Endothelial cell of umbilical vein (primary cell): ENCODE results near the gene ERCC4. TPM values are rescaled to one million over a fixed set of nuclear protein-coding genes. Genes with fewer than 3 reads are reported as not detected.

ENCODE experiments used
- BruUV-seq: library from RNA; stranded (reverse); fragments of 400-500 nt; replicated peaks from 2 replicates; lab custom pipeline; 2021; lab: Mats Ljungman, UMichigan
- CTCF ChIA-PET: fragments of 300-600, 350-600 bp; sonication (Branson Sonifier 250); formaldehyde crosslinking; loops from one replicate; lab custom pipeline; 2021; ENCODE audit warnings: antibody characterized with exemption, inconsistent platforms; lab: Charles Lee
- POLR2A ChIA-PET: fragments of 300-600, 350-600 bp; sonication (Branson Sonifier 250); formaldehyde crosslinking; loops from one replicate; lab custom pipeline; 2021; ENCODE audit warnings: antibody characterized with exemption, inconsistent platforms; lab: Charles Lee
- DNase-seq: peaks from one replicate; pipeline ENCODE4 v3.0.0-alpha.2; 2011; ENCODE audit warnings: low read depth, low spot score
- FAIRE-seq: peaks from 2 replicates; lab custom pipeline; 2011; peaks lifted over from hg19 to GRCh38; lab: Jason Lieb, UNC
- H2AFZ ChIP-seq: 2 replicates; pipeline ENCODE4 v1.6.0; 2012; ENCODE audit warnings: low read depth, low read length, control low read depth, inconsistent platforms
- H3K27ac ChIP-seq: 2 replicates; pipeline ENCODE4 v1.5.1; 2011; ENCODE audit warnings: low read depth, mild to moderate bottlenecking, control low read depth, low read length, moderate library complexity; ENCODE audit not compliant: insufficient read depth
- H3K27me3 ChIP-seq, 2 experiments: 2 replicates each; pipeline versions ENCODE4 v1.6.0 to v1.6.1; 2011; ENCODE audit warnings: low read length in 2 of 2, mixed read lengths in 1 of 2; ENCODE audit not compliant: control insufficient read depth in 2 of 2, insufficient read depth in 2 of 2
- H3K36me3 ChIP-seq, 2 experiments: 2 replicates in 1 of 2; 3 replicates in 1 of 2; pipeline ENCODE4 v1.5.1; 2011; ENCODE audit warnings: low read length in 2 of 2, mild to moderate bottlenecking in 1 of 2, moderate library complexity in 1 of 2; ENCODE audit not compliant: control insufficient read depth in 2 of 2, insufficient read depth in 2 of 2; ENCODE audit errors: extremely low read depth in 1 of 2
- H3K4me1 ChIP-seq: 3 replicates; pipeline ENCODE4 v1.5.1; 2011; ENCODE audit warnings: mild to moderate bottlenecking, low read length; ENCODE audit not compliant: control insufficient read depth, insufficient read depth; ENCODE audit errors: extremely low read depth
- H3K4me2 ChIP-seq: 2 replicates; pipeline ENCODE4 v1.6.1; 2011; ENCODE audit warnings: low read length, control low read depth, mixed read lengths; ENCODE audit not compliant: insufficient read depth
- H3K4me3 ChIP-seq, 3 experiments: fragments of 200-600 bp in 1 of 3; sonication (generic), shearing (Covaris generic) in 1 of 3; replicated peaks in 1 of 3; 2 replicates each; pipeline ENCODE4 v1.5.1; 2011 to 2016; ENCODE audit warnings: control low read depth in 3 of 3, low read length in 3 of 3, mild to moderate bottlenecking in 2 of 3, inconsistent platforms in 1 of 3, low read depth in 1 of 3, moderate library complexity in 1 of 3; ENCODE audit not compliant: insufficient read depth in 1 of 3
- H3K79me2 ChIP-seq: 2 replicates; pipeline ENCODE4 v1.6.0; 2012; ENCODE audit warnings: low read length, inconsistent platforms; ENCODE audit not compliant: control insufficient read depth, insufficient read depth
- H3K9ac ChIP-seq: replicated peaks from 2 replicates; pipeline ENCODE3; 2011; ENCODE audit warnings: low read length, control low read depth; ENCODE audit not compliant: insufficient read depth; ENCODE audit errors: extremely low read depth
- H3K9me1 ChIP-seq: replicated peaks from 3 replicates; pipeline ENCODE4 v1.6.0; 2011; ENCODE audit warnings: mild to moderate bottlenecking, low read length; ENCODE audit not compliant: control insufficient read depth, insufficient read depth; ENCODE audit errors: extremely low read depth
- H3K9me3 ChIP-seq: replicated peaks from 2 replicates; pipeline ENCODE4 v1.5.1; 2012; ENCODE audit warnings: low read length, inconsistent platforms; ENCODE audit not compliant: control insufficient read depth, insufficient read depth
- H4K20me1 ChIP-seq: replicated peaks from 2 replicates; pipeline ENCODE3; 2011; ENCODE audit warnings: mild to moderate bottlenecking, low read length; ENCODE audit not compliant: control insufficient read depth, insufficient read depth; ENCODE audit errors: extremely low read depth
- CTCF ChIP-seq, 2 donors: IDR thresholded peaks; 1 replicate in 1 of 2; 2 replicates in 1 of 2; pipeline ENCODE4 v1.5.1; 2011; ENCODE audit warnings: low read length in 2 of 2, mild to moderate bottlenecking in 2 of 2, moderate library complexity in 2 of 2, control low read depth in 1 of 2, inconsistent platforms in 1 of 2, low read depth in 1 of 2; ENCODE audit not compliant: insufficient read depth in 1 of 2; ENCODE audit errors: extremely low read depth in 1 of 2
- JUN ChIP-seq: IDR thresholded peaks from 2 replicates; pipeline ENCODE4 v1.6.1; 2011; ENCODE audit warnings: borderline replicate concordance, low read depth; ENCODE audit not compliant: insufficient read length, insufficient read depth
- dilution Hi-C: fragments of 300-500 bp; cut with MboI; formaldehyde crosslinking; loops from one replicate; pipeline ENCODE4 v1.15.0; 2019; ENCODE audit warnings: low sequenced_read_pairs; ENCODE audit not compliant: extremely low pct_ligation_motif_present
- intact Hi-C: fragments of 100-400 bp; cut with micrococcal nuclease; formaldehyde crosslinking; loops from one replicate; pipeline ENCODE4 v1.10.0; 2022
- polyA plus RNA-seq, 4 experiments: library from polyadenylated mRNA; depleted of rRNA in 3 of 4; stranded (reverse) in 3 of 4; unstranded in 1 of 4; fragments of >200 nt; gene quantifications; 2 replicates each; pipeline versions ENCODE4 v1.2.1 to v1.2.3, GENCODE V29; 2011 to 2012; ENCODE audit warnings: missing spikeins in 1 of 4
- total RNA-seq: library from RNA; stranded (reverse); gene quantifications from 2 replicates; pipeline ENCODE4 v1.2.3, GENCODE V29; 2021

The ERCC4 gene
- total and polyA plus RNA-seq, 2 donors (not counting 3 experiments of a cell fraction or from before 2014, with no cell fraction given), result 4.9 to 17.1 TPM

DNA sequence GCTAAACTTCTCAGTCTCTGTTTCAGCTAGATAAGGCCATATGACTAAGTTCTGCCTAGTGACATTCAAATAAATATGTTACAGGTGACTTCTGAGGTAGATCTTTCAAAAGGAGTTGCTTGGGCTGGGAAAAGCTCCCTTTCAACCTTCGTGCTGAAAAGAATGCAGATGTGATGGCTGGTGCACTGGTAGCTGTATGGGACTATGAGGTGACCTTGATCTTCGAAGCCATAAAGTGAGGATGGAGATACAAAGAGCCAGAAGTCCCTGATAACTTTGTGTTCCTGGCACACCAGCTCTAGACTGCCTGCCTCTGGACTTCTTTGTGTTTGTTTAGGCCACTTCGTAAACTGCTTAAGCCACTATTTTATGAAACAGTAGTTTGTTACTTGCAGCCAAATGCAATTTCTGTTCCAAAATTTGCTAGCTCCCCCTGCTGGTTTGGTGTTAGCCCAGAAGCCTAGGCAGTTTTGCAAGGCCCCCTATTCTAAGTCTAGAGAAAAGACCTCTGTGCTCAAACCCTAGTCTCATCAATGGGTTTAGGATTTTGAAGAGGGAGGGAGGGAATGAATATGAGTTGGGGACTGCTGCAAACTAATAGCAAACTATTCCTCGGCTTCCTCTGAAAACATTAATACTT, 23.3 kb upstream of the ERCC4 start:
- no TSS peak for BruUV-seq
- DNase-seq, result no peak
- POLR2A ChIA-PET, result no interaction called here

More for the DNA sequence above, 23.3 kb upstream of the ERCC4 start:
- Histone ChIP-seq H3K4me2 (no peak overlapping the region), H3K36me3 (no peaks in the 10 kb centered on the region), H3K27me3 (peaks cover 2 to 3% of the 10 kb centered on the region in 2 experiments), H4K20me1 (no peaks in the 10 kb centered on the region), H3K9me3 (no peaks in the 10 kb centered on the region), H3K4me1 (no peaks in the 10 kb centered on the region), H3K27ac (no peak overlapping the region), H3K9me1 (no peaks in the 10 kb centered on the region), H2AFZ (no peak overlapping the region), H3K9ac (no peak overlapping the region), H3K4me3 (no peak overlapping the region), H3K79me2 (no peaks in the 10 kb centered on the region)
- TF ChIP-seq JUN (no peak), CTCF (IDR thresholded peaks at IDR 0.05; ENCODE audit: extremely low read depth in 1 of 2, insufficient read depth in 1 of 2, low read depth in 1 of 2, low read length in 2 of 2) (peak; percentile 25 to 34)
- intact Hi-C loops, result loop anchor here (2.0 kb wide), 1 partner anchor 30 kb away; no protein-coding TSS in a partner anchor
- no peak for FAIRE-seq
- dilution Hi-C loops, result no loop called here
- CTCF ChIA-PET, result interaction anchor here (0.9 to 1.5 kb wide), 7 partner anchors 9 to 1801 kb away, joined by 3 to 9 read pairs (median 3); partner anchors contain the start of gene ERCC4
